Measurements from ENCODE around the gene INO80. TPM values are rescaled to one million over a fixed set of nuclear protein-coding genes. Genes with fewer than 3 reads are reported as not detected.

Gene INO80
- total and polyA plus RNA-seq, 9 donors = 13.0 to 18.1 (median 16.6) TPM

DNA sequence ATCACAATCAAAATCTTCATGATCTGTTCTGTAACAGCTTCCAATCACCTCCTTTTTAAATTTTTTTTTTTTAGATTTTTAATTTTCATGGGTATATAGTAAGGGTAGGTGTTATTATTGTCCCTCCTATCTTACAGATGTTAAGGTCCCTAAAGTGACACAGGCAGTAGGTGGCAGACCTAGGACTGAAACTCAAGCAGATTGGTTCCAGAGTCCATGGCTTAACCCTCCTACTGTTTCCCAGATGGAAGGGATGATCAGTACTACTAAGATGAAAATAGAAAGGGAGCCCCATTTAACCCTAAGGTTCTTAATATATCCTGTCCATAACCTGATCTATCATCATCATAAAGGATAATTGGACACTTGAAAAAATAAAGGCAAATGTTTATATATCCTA is 105.7 kb downstream of the INO80 start:
- no peak for DNase-seq
- Histone ChIP-seq H3K36me3 (ENCODE audit: control insufficient read depth, insufficient read depth, low read length) (peaks cover 20% of the 10 kb centered on the region), H3K4me3 (ENCODE audit: low read length) (no peak overlapping the region), H3K9me3 (replicated peaks; ENCODE audit: control insufficient read depth, low read depth, low read length) (no peaks in the 10 kb centered on the region), H3K4me1 (ENCODE audit: control insufficient read depth, insufficient read depth, low read length) (no peaks in the 10 kb centered on the region), H3K27me3 (ENCODE audit: control insufficient read depth, insufficient read depth, low read length) (no peaks in the 10 kb centered on the region), H3K27ac (ENCODE audit: low read length) (no peak overlapping the region)

DNA sequence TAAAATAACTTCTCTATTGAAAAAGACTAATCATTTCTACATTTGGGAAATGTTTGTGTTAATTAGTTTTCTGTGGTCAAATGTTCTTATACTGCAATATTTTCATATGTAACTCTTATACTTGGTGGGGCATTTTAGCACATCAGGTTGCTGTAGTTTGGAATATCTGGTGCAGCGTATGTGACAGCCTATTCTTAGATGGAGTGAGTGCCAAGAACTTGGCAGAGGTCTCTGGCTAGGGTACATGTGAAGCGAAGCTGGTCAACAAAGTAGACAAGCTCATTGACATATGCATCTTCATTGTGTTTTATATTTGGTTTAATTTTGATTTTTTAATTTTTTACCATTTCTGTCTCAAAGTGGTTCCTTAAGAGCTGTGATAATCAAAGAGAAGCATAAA is 109.6 kb downstream of the INO80 start:
- peak; percentile 21 for DNase-seq
- Histone ChIP-seq H3K4me1 (ENCODE audit: control insufficient read depth, insufficient read depth, low read length) (no peaks in the 10 kb centered on the region), H3K36me3 (ENCODE audit: control insufficient read depth, insufficient read depth, low read length) (peaks cover 17% of the 10 kb centered on the region), H3K9me3 (replicated peaks; ENCODE audit: control insufficient read depth, low read depth, low read length) (no peaks in the 10 kb centered on the region), H3K27ac (ENCODE audit: low read length) (no peak overlapping the region), H3K4me3 (ENCODE audit: low read length) (no peak overlapping the region), H3K27me3 (ENCODE audit: control insufficient read depth, insufficient read depth, low read length) (no peaks in the 10 kb centered on the region)
- WGBS (ENCODE audit: insufficient coverage) = no CpG with 5 or more reads among the region's 2 CpGs

- no peaks in the 10 kb centered on the region for H3K4me1 ChIP-seq (ENCODE audit: control insufficient read depth, insufficient read depth, low read length)
- H3K27me3 ChIP-seq (ENCODE audit: control insufficient read depth, insufficient read depth, low read length) = no peaks in the 10 kb centered on the region
- peaks cover 30% of the 10 kb centered on the region for H3K36me3 ChIP-seq (ENCODE audit: control insufficient read depth, insufficient read depth, low read length)
- WGBS (ENCODE audit: insufficient coverage) = no CpG with 5 or more reads among the region's 3 CpGs
- no peak overlapping the region for H3K4me3 ChIP-seq (ENCODE audit: low read length)
- no peak overlapping the region for H3K27ac ChIP-seq (ENCODE audit: low read length)
- DNase-seq = no peak
- H3K9me3 ChIP-seq (replicated peaks; ENCODE audit: control insufficient read depth, low read depth, low read length) = no peaks in the 10 kb centered on the region
Measured at GRCh38 chr15:41004490-41004889, 111.6 kb downstream of the INO80 start.

DNA sequence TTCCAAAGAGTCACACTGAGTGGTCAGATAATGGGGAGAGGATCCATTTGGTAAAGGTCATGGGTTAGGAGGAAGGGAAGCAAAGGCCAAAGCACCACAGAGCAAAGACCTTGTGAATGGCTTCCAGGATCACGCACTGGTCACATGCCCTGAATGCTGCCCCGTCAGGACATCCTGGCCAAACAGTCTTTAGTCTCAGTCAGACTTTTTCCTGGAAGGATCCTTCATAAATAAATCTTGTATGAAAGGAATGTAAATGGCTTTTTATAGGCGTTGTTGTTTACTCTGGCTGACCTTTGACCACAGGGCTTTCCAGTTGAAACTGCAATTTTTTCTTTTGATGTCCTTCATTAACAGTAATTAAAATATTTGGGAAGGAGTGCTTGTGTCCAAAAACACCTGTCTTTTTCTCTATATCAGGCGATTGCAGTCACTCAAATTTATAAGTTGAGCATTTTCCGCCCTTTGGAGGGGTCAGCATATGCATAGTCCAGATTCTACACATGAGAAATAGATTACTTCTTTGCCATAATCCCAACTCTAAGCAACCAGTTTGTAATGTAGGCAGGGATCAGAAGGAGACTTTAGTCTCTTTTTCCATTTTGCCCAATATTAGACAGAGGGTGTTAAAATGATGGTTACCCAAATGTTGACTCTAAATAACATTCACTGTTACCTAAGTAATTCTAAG is 114.4 kb downstream of the INO80 start:
- no peaks in the 10 kb centered on the region for H3K9me3 ChIP-seq (replicated peaks; ENCODE audit: control insufficient read depth, low read depth, low read length)
- no peaks in the 10 kb centered on the region for H3K27me3 ChIP-seq (ENCODE audit: control insufficient read depth, insufficient read depth, low read length)
- no peak for DNase-seq
- H3K36me3 ChIP-seq (ENCODE audit: control insufficient read depth, insufficient read depth, low read length) = peaks cover 33% of the 10 kb centered on the region
- no peaks in the 10 kb centered on the region for H3K4me1 ChIP-seq (ENCODE audit: control insufficient read depth, insufficient read depth, low read length)
- 60% methylated on average over 1 of the region's 5 CpGs for WGBS (ENCODE audit: insufficient coverage)
- H3K27ac ChIP-seq (ENCODE audit: low read length) = no peak overlapping the region
- no peak overlapping the region for H3K4me3 ChIP-seq (ENCODE audit: low read length)

DNA sequence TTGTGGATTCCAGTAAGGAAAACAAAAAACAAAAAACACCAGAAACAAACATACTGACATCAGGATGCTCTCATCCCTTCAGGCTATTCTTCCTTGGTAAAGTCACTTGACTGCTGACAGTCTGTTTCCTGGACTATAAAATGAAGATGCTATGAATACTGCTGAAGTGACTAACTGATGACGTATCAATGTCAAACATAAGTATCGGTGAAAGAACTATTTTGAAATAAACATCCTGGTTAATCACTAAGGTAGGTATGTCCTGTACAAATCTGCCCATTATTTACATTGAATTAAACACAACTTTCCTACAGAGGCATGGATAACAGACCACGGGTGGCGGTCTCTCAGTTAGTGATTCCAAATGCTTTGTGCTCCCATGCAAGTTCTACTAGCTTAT is 116.9 kb downstream of the INO80 start:
- H3K4me1 ChIP-seq (ENCODE audit: control insufficient read depth, insufficient read depth, low read length) = no peaks in the 10 kb centered on the region
- H3K9me3 ChIP-seq (replicated peaks; ENCODE audit: control insufficient read depth, low read depth, low read length) = no peaks in the 10 kb centered on the region
- H3K36me3 ChIP-seq (ENCODE audit: control insufficient read depth, insufficient read depth, low read length) = peaks cover 35% of the 10 kb centered on the region
- DNase-seq = no peak
- H3K4me3 ChIP-seq (ENCODE audit: low read length) = no peak overlapping the region
- H3K27me3 ChIP-seq (ENCODE audit: control insufficient read depth, insufficient read depth, low read length) = no peaks in the 10 kb centered on the region
- no CpG with 5 or more reads among the region's 4 CpGs for WGBS (ENCODE audit: insufficient coverage)
- H3K27ac ChIP-seq (ENCODE audit: low read length) = no peak overlapping the region

DNA sequence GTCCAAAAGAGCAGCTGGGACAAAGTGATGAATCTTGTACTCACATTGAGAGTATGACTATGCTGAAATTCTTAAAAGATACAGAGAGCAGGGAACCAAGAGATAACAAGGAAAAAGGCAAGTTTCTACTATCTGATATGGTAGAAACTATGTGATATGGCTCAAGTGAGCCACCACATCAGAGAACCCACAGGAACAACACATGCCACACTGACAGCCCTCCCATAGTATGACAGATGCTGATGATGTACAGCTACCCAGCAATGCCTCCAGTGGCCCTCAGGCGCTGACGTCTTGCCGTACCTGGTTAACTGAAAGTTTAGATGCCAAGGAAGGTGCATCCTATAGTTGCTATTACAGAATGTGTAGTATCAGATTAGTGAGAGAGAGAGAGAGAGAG is 120.4 kb downstream of the INO80 start:
- no peak for DNase-seq
- Histone ChIP-seq H3K4me1 (ENCODE audit: control insufficient read depth, insufficient read depth, low read length) (no peaks in the 10 kb centered on the region), H3K36me3 (ENCODE audit: control insufficient read depth, insufficient read depth, low read length) (peaks cover 42% of the 10 kb centered on the region), H3K4me3 (ENCODE audit: low read length) (no peak overlapping the region), H3K27ac (ENCODE audit: low read length) (no peak overlapping the region), H3K27me3 (ENCODE audit: control insufficient read depth, insufficient read depth, low read length) (no peaks in the 10 kb centered on the region), H3K9me3 (replicated peaks; ENCODE audit: control insufficient read depth, low read depth, low read length) (no peaks in the 10 kb centered on the region)
- no CpG with 5 or more reads among the region's 3 CpGs for WGBS (ENCODE audit: insufficient coverage)

GRCh38 chr15:40992825-40993224 is 123.3 kb downstream of the INO80 start:
- H3K36me3 ChIP-seq (ENCODE audit: control insufficient read depth, insufficient read depth, low read length) = peaks cover 48% of the 10 kb centered on the region
- no peak overlapping the region for H3K27ac ChIP-seq (ENCODE audit: low read length)
- WGBS (ENCODE audit: insufficient coverage) = 87% methylated on average over 3 of the region's 5 CpGs
- DNase-seq = no peak
- H3K9me3 ChIP-seq (replicated peaks; ENCODE audit: control insufficient read depth, low read depth, low read length) = no peaks in the 10 kb centered on the region
- H3K4me3 ChIP-seq (ENCODE audit: low read length) = no peak overlapping the region
- no peaks in the 10 kb centered on the region for H3K27me3 ChIP-seq (ENCODE audit: control insufficient read depth, insufficient read depth, low read length)
- no peaks in the 10 kb centered on the region for H3K4me1 ChIP-seq (ENCODE audit: control insufficient read depth, insufficient read depth, low read length)

DNA sequence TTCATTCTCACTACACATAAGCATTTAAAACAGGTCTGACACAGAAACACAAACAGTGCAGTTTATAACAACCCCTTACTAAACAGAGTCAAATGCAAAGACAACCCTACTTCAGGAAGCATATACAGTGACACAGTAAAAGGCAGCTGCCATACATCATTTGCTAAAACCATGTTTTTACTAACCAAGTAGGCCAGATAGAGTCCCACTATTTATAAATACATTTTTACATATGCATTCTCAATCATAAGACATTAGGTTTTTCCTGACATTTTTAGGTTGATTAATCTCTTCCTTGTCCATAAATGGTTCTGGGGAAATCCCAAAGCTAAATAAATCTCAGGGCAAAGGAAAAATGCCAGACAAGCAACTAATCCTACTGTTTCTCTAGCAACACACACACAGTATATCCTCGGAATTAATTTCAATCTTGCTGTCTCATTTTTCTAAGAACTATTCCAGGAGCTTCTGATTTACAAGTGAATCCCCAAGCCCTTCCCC is 123.8 kb downstream of the INO80 start:
- no peaks in the 10 kb centered on the region for H3K4me1 ChIP-seq (ENCODE audit: control insufficient read depth, insufficient read depth, low read length)
- H3K9me3 ChIP-seq (replicated peaks; ENCODE audit: control insufficient read depth, low read depth, low read length) = no peaks in the 10 kb centered on the region
- H3K4me3 ChIP-seq (ENCODE audit: low read length) = no peak overlapping the region
- peaks cover 51% of the 10 kb centered on the region for H3K36me3 ChIP-seq (ENCODE audit: control insufficient read depth, insufficient read depth, low read length)
- H3K27ac ChIP-seq (ENCODE audit: low read length) = no peak overlapping the region
- DNase-seq = peak; percentile 41
- no peaks in the 10 kb centered on the region for H3K27me3 ChIP-seq (ENCODE audit: control insufficient read depth, insufficient read depth, low read length)
- 50% methylated on average over 1 of the region's 1 CpG for WGBS (ENCODE audit: insufficient coverage)

DNA sequence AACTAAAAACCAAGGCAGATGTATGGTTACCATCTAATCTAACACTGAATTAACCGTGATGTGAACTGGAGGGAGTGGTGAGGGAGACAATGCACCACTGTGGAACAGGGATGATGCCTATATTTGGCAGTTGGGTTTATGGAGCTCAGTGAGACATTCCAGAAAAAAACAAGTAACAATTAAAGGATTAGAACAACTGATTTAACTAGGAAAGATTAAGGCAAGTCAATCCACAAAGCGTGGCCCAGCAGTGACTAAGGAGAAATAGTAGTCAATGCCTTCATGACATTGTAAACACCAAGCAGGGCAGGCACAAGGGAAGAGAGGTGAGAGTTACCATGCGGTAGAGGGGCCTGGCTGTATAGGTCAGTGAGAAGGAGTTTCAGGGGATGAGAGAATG is 124.7 kb downstream of the INO80 start:
- no peak for DNase-seq
- Histone ChIP-seq H3K36me3 (ENCODE audit: control insufficient read depth, insufficient read depth, low read length) (peaks cover 58% of the 10 kb centered on the region), H3K27me3 (ENCODE audit: control insufficient read depth, insufficient read depth, low read length) (no peaks in the 10 kb centered on the region), H3K4me1 (ENCODE audit: control insufficient read depth, insufficient read depth, low read length) (no peaks in the 10 kb centered on the region), H3K9me3 (replicated peaks; ENCODE audit: control insufficient read depth, low read depth, low read length) (no peaks in the 10 kb centered on the region), H3K27ac (ENCODE audit: low read length) (no peak overlapping the region), H3K4me3 (ENCODE audit: low read length) (no peak overlapping the region)
- WGBS (ENCODE audit: insufficient coverage) = 90% methylated on average over 1 of the region's 3 CpGs

- H3K4me1 ChIP-seq (ENCODE audit: control insufficient read depth, insufficient read depth, low read length) = no peaks in the 10 kb centered on the region
- H3K27me3 ChIP-seq (ENCODE audit: control insufficient read depth, insufficient read depth, low read length) = no peaks in the 10 kb centered on the region
- no peaks in the 10 kb centered on the region for H3K9me3 ChIP-seq (replicated peaks; ENCODE audit: control insufficient read depth, low read depth, low read length)
- peaks cover 62% of the 10 kb centered on the region for H3K36me3 ChIP-seq (ENCODE audit: control insufficient read depth, insufficient read depth, low read length)
- no peak for DNase-seq
- no peak overlapping the region for H3K4me3 ChIP-seq (ENCODE audit: low read length)
- WGBS (ENCODE audit: insufficient coverage) = no CpG with 5 or more reads among the region's 1 CpG
- no peak overlapping the region for H3K27ac ChIP-seq (ENCODE audit: low read length)
Measured at GRCh38 chr15:40990789-40991188, 125.3 kb downstream of the INO80 start.

GRCh38 chr15:40990080-40990479 is 126.0 kb downstream of the INO80 start:
- H3K27me3 ChIP-seq (ENCODE audit: control insufficient read depth, insufficient read depth, low read length) = no peaks in the 10 kb centered on the region
- peaks cover 65% of the 10 kb centered on the region for H3K36me3 ChIP-seq (ENCODE audit: control insufficient read depth, insufficient read depth, low read length)
- H3K9me3 ChIP-seq (replicated peaks; ENCODE audit: control insufficient read depth, low read depth, low read length) = no peaks in the 10 kb centered on the region
- H3K4me3 ChIP-seq (ENCODE audit: low read length) = no peak overlapping the region
- no peaks in the 10 kb centered on the region for H3K4me1 ChIP-seq (ENCODE audit: control insufficient read depth, insufficient read depth, low read length)
- no peak for DNase-seq
- H3K27ac ChIP-seq (ENCODE audit: low read length) = no peak overlapping the region
